Spinal cord (tissue), 10 donors: ENCODE measurements around the gene SRPK2. TPM values are rescaled to one million over a fixed set of nuclear protein-coding genes. Genes with fewer than 3 reads are reported as not detected.
"Not testable (repeated sequence)": the region's sequence is repeated elsewhere in the genome, so short reads cannot be mapped to it uniquely, and the experiment has no call there.

Experiments used
- DNase-seq, 6 donors: peaks; one replicate each; pipeline versions ENCODE4 v3.0.0 to v3.0.0-alpha.2; 2013 to 2015; ENCODE audit warnings: low spot score in 6 of 6, low read depth in 4 of 6
- H3K27ac ChIP-seq: one replicate; pipeline ENCODE4 v1.5.1; 2013; ENCODE audit warnings: low read depth, low read length, control low read depth
- H3K27me3 ChIP-seq: one replicate; pipeline ENCODE4 v1.6.1; 2013; ENCODE audit warnings: low read length; ENCODE audit not compliant: control insufficient read depth, insufficient read depth
- H3K36me3 ChIP-seq: one replicate; pipeline ENCODE4 v1.6.1; 2013; ENCODE audit warnings: low read length; ENCODE audit not compliant: control insufficient read depth, insufficient read depth
- H3K4me1 ChIP-seq: one replicate; pipeline ENCODE4 v1.6.1; 2013; ENCODE audit warnings: low read length; ENCODE audit not compliant: control insufficient read depth, insufficient read depth
- H3K4me3 ChIP-seq: one replicate; pipeline ENCODE4 v1.5.1; 2013; ENCODE audit warnings: low read depth, low read length, control low read depth
- H3K9me3 ChIP-seq: one replicate; pipeline ENCODE4 v1.6.1; 2013; ENCODE audit warnings: low read length; ENCODE audit not compliant: control insufficient read depth, insufficient read depth
- WGBS: methylation state at CpG from one replicate; pipeline ENCODE4 v1.1.5; 2013; ENCODE audit warnings: missing lambda C conversion rate; ENCODE audit not compliant: insufficient coverage; 5-methylcytosine and 5-hydroxymethylcytosine counted together
- polyA plus RNA-seq, 2 donors: library from polyadenylated mRNA; unstranded; fragments of 120-200 nt; gene quantifications; one replicate each; pipeline ENCODE4 v1.2.1, GENCODE V29; 2013; ENCODE audit not compliant: insufficient read length in 2 of 2
- total RNA-seq, 2 donors: library from RNA; depleted of rRNA in 1 of 2; stranded (reverse); fragments of 120-200 nt in 1 of 2; fragments of >200 nt in 1 of 2; gene quantifications; one replicate each; pipeline versions ENCODE4 v1.2.3 to v1.2.4, GENCODE V29; 2013 to 2014
- donor health status: healthy.

SRPK2 gene
- total and polyA plus RNA-seq, 4 donors: 79.8 to 252 (median 126) TPM

DNA sequence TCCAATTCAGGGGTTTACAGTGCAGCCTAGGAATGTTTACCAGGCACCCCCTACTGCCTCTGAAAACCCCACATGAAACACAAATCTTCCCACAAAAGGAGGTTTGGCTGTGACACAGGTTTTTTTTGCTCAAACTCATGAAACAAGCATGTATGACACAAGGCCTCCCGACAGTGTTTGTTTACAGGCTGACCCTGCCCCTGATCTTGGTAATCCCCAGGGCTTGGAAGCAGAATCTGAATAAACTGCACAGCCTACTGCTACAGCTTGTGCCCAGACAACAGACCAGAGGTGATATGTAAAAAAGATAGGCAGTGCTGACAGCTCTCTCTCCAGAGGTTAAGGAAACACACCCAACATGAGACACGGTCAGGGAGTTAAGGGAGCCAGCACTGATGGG lies 190.5 kb downstream of the SRPK2 start:
- no peaks in the 10 kb centered on the region for H3K9me3 ChIP-seq
- H3K36me3 ChIP-seq: peaks cover 6% of the 10 kb centered on the region
- no peaks in the 10 kb centered on the region for H3K27me3 ChIP-seq
- peak in 1 of 6 donors; percentile 35 for DNase-seq
- H3K4me3 ChIP-seq: no peak overlapping the region
- no peak overlapping the region for H3K27ac ChIP-seq
- H3K4me1 ChIP-seq: peaks cover 10% of the 10 kb centered on the region
- WGBS: 40% methylated on average over 1 of the region's 2 CpGs

DNA sequence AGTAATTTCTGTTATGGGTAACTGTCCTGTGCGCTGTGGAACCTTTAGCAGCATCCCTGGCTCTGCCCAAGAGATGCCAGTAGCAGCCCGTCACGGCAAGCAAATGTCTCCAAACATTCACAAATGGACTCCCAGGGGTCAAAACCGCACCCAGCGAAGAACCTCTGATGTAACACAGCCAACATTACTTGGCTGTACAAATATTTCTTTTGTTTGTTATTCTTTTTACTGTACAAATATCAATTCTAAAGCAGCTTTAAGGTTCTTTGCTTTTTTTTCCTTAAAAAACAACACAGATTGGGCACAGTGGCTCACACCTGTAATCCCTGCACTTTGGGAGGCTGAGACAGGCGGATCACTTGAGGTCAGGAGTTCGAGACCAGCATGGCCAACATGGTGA lies 192.2 kb downstream of the SRPK2 start:
- no peak for DNase-seq
- Histone ChIP-seq H3K27me3 (no peaks in the 10 kb centered on the region), H3K9me3 (no peaks in the 10 kb centered on the region), H3K36me3 (peaks cover under 1% of the 10 kb centered on the region), H3K27ac (no peak overlapping the region), H3K4me3 (no peak overlapping the region), H3K4me1 (peaks cover 5% of the 10 kb centered on the region)
- no CpG with 5 or more reads among the region's 7 CpGs for WGBS

- Histone ChIP-seq H3K4me3 (no peak overlapping the region), H3K27me3 (no peaks in the 10 kb centered on the region), H3K4me1 (peaks cover 5% of the 10 kb centered on the region), H3K27ac (no peak overlapping the region), H3K9me3 (no peaks in the 10 kb centered on the region), H3K36me3 (no peaks in the 10 kb centered on the region)
- no CpG with 5 or more reads among the region's 1 CpG for WGBS
- no peak for DNase-seq
Observed at GRCh38 chr7:105195891-105196290, 192.8 kb downstream of the SRPK2 start.

- DNase-seq, H3K36me3 ChIP-seq, H3K27me3 ChIP-seq, H3K4me3 ChIP-seq, H3K9me3 ChIP-seq, H3K4me1 ChIP-seq, H3K27ac ChIP-seq: not testable (repeated sequence)
- 96% methylated on average over 11 of the region's 16 CpGs for WGBS
Observed at GRCh38 chr7:105194959-105195358, 193.8 kb downstream of the SRPK2 start.

DNA sequence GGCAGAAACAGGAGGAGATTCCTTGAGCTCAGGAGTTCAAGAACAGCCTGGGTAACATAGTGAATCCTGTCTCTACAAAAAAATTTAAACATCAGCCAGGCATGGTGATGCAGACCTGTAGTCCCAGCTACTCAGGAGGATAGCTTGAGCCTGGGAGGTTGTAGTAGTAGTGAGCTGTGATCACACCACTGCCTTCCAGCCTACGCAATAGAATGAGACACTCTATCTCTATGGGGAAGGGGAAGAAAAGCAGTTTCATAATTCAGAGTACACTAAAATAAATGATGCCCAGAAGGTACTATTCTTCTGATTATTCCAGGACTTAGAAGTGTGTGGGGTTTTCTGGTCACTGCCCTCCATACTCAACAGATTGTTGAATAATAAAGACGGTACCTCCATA lies 197.4 kb downstream of the SRPK2 start:
- Histone ChIP-seq H3K4me1 (peaks cover 2% of the 10 kb centered on the region), H3K27me3 (no peaks in the 10 kb centered on the region), H3K36me3 (no peaks in the 10 kb centered on the region), H3K4me3 (no peak overlapping the region), H3K27ac (no peak overlapping the region), H3K9me3 (no peaks in the 10 kb centered on the region)
- no peak for DNase-seq
- WGBS: 100% methylated on average over 1 of the region's 2 CpGs

- no peak for DNase-seq
- 93% methylated on average over 7 of the region's 8 CpGs for WGBS
- H3K4me3 ChIP-seq: no peak overlapping the region
- no peaks in the 10 kb centered on the region for H3K36me3 ChIP-seq
- no peaks in the 10 kb centered on the region for H3K27me3 ChIP-seq
- no peak overlapping the region for H3K27ac ChIP-seq
- no peaks in the 10 kb centered on the region for H3K4me1 ChIP-seq
- no peaks in the 10 kb centered on the region for H3K9me3 ChIP-seq
Observed at GRCh38 chr7:105189859-105190492, 198.7 kb downstream of the SRPK2 start.

DNA sequence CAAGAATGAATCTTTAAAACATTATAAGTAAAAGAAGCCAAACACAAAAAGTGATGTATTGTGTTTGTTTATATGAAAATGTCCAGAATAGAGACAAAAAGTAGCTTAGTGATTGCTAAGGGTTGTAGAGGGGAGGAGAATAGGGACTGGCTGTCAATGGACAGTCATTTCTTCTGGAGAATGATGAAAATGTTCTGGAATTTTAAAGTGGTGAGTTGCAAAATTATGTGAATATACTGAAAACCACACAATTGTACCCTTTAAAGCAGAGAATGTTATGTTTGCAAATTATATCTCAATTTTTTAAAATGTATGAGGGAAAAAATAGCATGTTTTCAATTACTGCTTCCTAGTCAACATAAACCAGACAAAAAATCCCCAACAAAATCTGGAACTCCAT lies 200.5 kb downstream of the SRPK2 start:
- H3K36me3 ChIP-seq: no peaks in the 10 kb centered on the region
- no peaks in the 10 kb centered on the region for H3K4me1 ChIP-seq
- no peak overlapping the region for H3K4me3 ChIP-seq
- no peak for DNase-seq
- no peak overlapping the region for H3K27ac ChIP-seq
- no peaks in the 10 kb centered on the region for H3K9me3 ChIP-seq
- H3K27me3 ChIP-seq: no peaks in the 10 kb centered on the region

DNA sequence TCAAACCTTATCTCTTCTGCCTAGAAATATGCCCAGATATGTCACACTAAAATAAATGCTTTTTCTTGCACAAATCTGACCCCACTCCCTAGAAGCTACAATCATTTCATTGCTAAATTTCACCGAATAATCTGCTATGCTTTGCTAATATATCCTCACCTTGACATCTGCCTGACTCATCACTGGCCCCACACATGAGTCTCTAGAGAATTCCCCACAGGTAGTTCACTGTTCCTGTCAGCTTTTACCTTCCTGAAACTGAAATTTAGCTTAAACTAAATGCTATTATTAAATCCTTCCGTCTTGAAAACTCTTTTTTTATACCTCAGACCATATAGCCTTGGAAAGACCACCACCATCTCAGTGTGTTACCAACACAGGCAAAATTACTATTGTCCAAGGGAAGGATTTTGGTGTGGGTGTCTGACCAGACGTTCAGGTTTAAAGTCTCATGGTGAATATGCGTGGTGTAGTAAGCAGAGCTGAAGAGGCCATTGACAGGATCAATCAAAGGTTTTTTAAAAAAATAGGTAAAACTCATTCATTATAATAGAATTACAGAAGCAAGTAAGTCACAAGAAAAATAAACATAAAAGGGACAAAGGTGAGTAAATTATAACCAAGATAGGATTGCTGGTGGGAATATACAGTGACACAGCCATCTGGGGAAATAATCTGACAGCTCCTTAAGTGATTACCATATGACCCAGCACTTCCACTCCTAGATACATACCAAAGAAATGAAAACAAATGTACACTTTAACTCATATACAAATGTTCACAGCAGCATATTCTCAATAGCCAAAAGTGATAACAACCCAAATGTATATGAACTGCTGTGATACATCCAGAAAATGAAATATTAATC lies 201.2 kb downstream of the SRPK2 start:
- H3K9me3 ChIP-seq: no peaks in the 10 kb centered on the region
- H3K27me3 ChIP-seq: no peaks in the 10 kb centered on the region
- H3K27ac ChIP-seq: no peak overlapping the region
- H3K36me3 ChIP-seq: no peaks in the 10 kb centered on the region
- no peak for DNase-seq
- H3K4me3 ChIP-seq: no peak overlapping the region
- WGBS: 83% methylated on average over 1 of the region's 4 CpGs
- no peaks in the 10 kb centered on the region for H3K4me1 ChIP-seq

DNA sequence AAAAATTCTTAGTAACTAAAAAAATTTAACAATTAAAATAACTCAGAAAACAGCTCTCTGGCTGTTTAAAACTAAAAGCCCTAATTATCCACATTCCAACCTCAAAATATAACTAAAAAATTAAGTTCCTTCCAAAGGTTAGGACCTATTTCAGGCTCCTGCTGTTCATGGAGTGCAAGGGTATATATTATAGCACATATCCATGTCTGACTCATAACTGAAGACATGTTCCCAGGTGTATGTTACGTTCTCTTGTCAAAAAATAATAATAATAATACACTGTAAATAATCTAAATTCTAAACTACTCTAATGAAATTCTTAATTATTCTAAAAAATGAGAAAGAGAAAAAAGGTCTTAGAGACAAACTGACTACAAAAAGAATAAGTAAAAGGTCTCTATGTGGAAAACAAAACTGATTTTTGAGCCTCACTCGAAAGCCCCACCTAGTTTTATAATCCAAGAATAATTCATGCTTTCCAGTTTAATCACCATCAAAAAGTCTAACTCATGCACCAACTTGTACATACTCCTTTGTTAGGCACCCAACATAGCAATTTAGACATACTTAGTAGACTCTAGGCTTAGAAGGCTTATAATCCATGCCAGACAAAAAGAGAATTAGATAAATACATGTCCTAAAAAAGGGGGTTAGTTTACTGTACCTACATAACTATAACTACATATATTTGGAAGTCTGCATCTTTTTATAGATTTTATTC lies 203.3 kb downstream of the SRPK2 start:
- Histone ChIP-seq H3K27me3 (no peaks in the 10 kb centered on the region), H3K36me3 (no peaks in the 10 kb centered on the region), H3K9me3 (no peaks in the 10 kb centered on the region), H3K4me1 (no peaks in the 10 kb centered on the region), H3K27ac (no peak overlapping the region), H3K4me3 (no peak overlapping the region)
- DNase-seq: no peak
- no CpG with 5 or more reads among the region's 2 CpGs for WGBS
